GM06990 (cell line): ENCODE data around the gene FAM171A1.
"Not testable (repeated sequence)": the region's sequence is repeated elsewhere in the genome, so short reads cannot be mapped to it uniquely, and the experiment has no call there.

Experiments used
- DNase-seq: peaks from one replicate; pipeline ENCODE4 v3.0.0-alpha.2; 2011; ENCODE audit not compliant: insufficient read length; ENCODE audit errors: extremely low read depth
- H3K27me3 ChIP-seq: replicated peaks from 2 replicates; pipeline ENCODE4 v1.6.0; 2011; ENCODE audit warnings: low read length; ENCODE audit not compliant: control insufficient read depth, insufficient read depth
- H3K36me3 ChIP-seq: 2 replicates; pipeline ENCODE4 v1.5.1; 2011; ENCODE audit warnings: low read length; ENCODE audit not compliant: control insufficient read depth, insufficient read depth
- H3K4me3 ChIP-seq: replicated peaks from 2 replicates; pipeline ENCODE4 v1.5.1; 2011; ENCODE audit warnings: low read depth, mild to moderate bottlenecking, control low read depth, low read length
- CTCF ChIP-seq: IDR thresholded peaks from 2 replicates; pipeline ENCODE4 v1.5.1; 2011; ENCODE audit warnings: low read length, control low read depth, mild to moderate bottlenecking, inconsistent platforms; ENCODE audit not compliant: insufficient read depth, poor library complexity, severe bottlenecking

The FAM171A1 gene

GRCh38 chr10:15280974-15281373 lies 90.1 kb downstream of the FAM171A1 start:
- no peak for TF ChIP-seq CTCF
- DNase-seq = no peak
- H3K4me3 ChIP-seq = no peak overlapping the region
- H3K27me3 ChIP-seq = no peaks in the 10 kb centered on the region; the same call in none of the 2 replicates
- no peaks in the 10 kb centered on the region for H3K36me3 ChIP-seq

- Histone ChIP-seq H3K36me3 (no peaks in the 10 kb centered on the region), H3K27me3 (no peaks in the 10 kb centered on the region; the same call in 1 of the 2 replicates), H3K4me3 (no peak overlapping the region)
- no peak for DNase-seq
- no peak for TF ChIP-seq CTCF
Measured at GRCh38 chr10:15280462-15280861, 90.6 kb downstream of the FAM171A1 start.

GRCh38 chr10:15279236-15279635 lies 91.9 kb downstream of the FAM171A1 start:
- no peak overlapping the region for H3K4me3 ChIP-seq
- TF ChIP-seq CTCF = no peak
- no peak for DNase-seq
- no peaks in the 10 kb centered on the region for H3K36me3 ChIP-seq
- H3K27me3 ChIP-seq = no peaks in the 10 kb centered on the region

- H3K36me3 ChIP-seq = no peaks in the 10 kb centered on the region
- no peak for DNase-seq
- no peak overlapping the region for H3K4me3 ChIP-seq
- no peaks in the 10 kb centered on the region for H3K27me3 ChIP-seq
- TF ChIP-seq CTCF = no peak
Measured at GRCh38 chr10:15278786-15279185, 92.3 kb downstream of the FAM171A1 start.

- DNase-seq, H3K36me3 ChIP-seq, H3K27me3 ChIP-seq, H3K4me3 ChIP-seq: not testable (repeated sequence)
Measured at GRCh38 chr10:15276039-15276438, 95.0 kb downstream of the FAM171A1 start.

GRCh38 chr10:15269838-15270237 lies 101.3 kb downstream of the FAM171A1 start:
- DNase-seq, H3K4me3 ChIP-seq, H3K27me3 ChIP-seq, H3K36me3 ChIP-seq: not testable (repeated sequence)

GRCh38 chr10:15267496-15267895 lies 103.6 kb downstream of the FAM171A1 start:
- no peaks in the 10 kb centered on the region; the same call in 1 of the 2 replicates for H3K27me3 ChIP-seq
- H3K36me3 ChIP-seq = no peaks in the 10 kb centered on the region
- DNase-seq = no peak
- no peak overlapping the region for H3K4me3 ChIP-seq
- TF ChIP-seq CTCF = no peak
